ENCODE measurements around the gene FAM210A.
"Not testable (repeated sequence)": the region's sequence is repeated elsewhere in the genome, so short reads cannot be mapped to it uniquely, and the experiment has no call there.

Gene FAM210A

GRCh38 chr18:13710414-13710831 is 15.9 kb downstream of the FAM210A start:
- H3K27ac ChIP-seq (ENCODE audit: low read depth, low read length), result no peak overlapping the region
- no peak overlapping the region for H3K9ac ChIP-seq (ENCODE audit: low read depth in 1 of 2, low read length in 2 of 2)
- no peaks in the 10 kb centered on the region for H3K4me1 ChIP-seq (ENCODE audit: control insufficient read depth in 1 of 2, insufficient read depth in 2 of 2, low read length in 2 of 2)

GRCh38 chr18:13703899-13704298 is 22.5 kb downstream of the FAM210A start:
- Histone ChIP-seq H3K4me1 (ENCODE audit: control insufficient read depth in 1 of 2, insufficient read depth in 2 of 2, low read length in 2 of 2) (no peaks in the 10 kb centered on the region), H3K4me3 (ENCODE audit: low read depth in 1 of 2, low read length in 2 of 2) (no peak overlapping the region), H3K27me3 (ENCODE audit: control insufficient read depth in 1 of 2, insufficient read depth in 2 of 2, low read length in 2 of 2) (no peaks in the 10 kb centered on the region), H3K36me3 (ENCODE audit: control insufficient read depth in 1 of 2, insufficient read depth in 2 of 2, low read length in 2 of 2) (peaks cover 0 to 3% of the 10 kb centered on the region in 2 donors), H3K9me3 (ENCODE audit: control insufficient read depth in 1 of 2, low read length in 2 of 2) (peaks cover 19 to 45% of the 10 kb centered on the region in 2 donors), H3K9ac (ENCODE audit: low read depth in 1 of 2, low read length in 2 of 2) (no peak overlapping the region), H3K27ac (ENCODE audit: low read depth, low read length) (no peak overlapping the region)

More at GRCh38 chr18:13710414-13710831, 15.9 kb downstream of the FAM210A start:
- Histone ChIP-seq H3K27me3 (ENCODE audit: control insufficient read depth in 1 of 2, insufficient read depth in 2 of 2, low read length in 2 of 2) (no peaks in the 10 kb centered on the region), H3K4me3 (ENCODE audit: low read depth in 1 of 2, low read length in 2 of 2) (no peak overlapping the region), H3K36me3 (ENCODE audit: control insufficient read depth in 1 of 2, insufficient read depth in 2 of 2, low read length in 2 of 2) (no peaks in the 10 kb centered on the region), H3K9me3 (ENCODE audit: control insufficient read depth in 1 of 2, low read length in 2 of 2) (no peaks in the 10 kb centered on the region)

GRCh38 chr18:13700153-13700552 is 26.2 kb downstream of the FAM210A start:
- no peak overlapping the region for H3K27ac ChIP-seq (ENCODE audit: low read depth, low read length)
- H3K36me3 ChIP-seq (ENCODE audit: control insufficient read depth in 1 of 2, insufficient read depth in 2 of 2, low read length in 2 of 2), result peaks cover 0 to 3% of the 10 kb centered on the region in 2 donors
- H3K4me3 ChIP-seq (ENCODE audit: low read depth in 1 of 2, low read length in 2 of 2), result no peak overlapping the region
- peaks cover 19 to 45% of the 10 kb centered on the region in 2 donors for H3K9me3 ChIP-seq (ENCODE audit: control insufficient read depth in 1 of 2, low read length in 2 of 2)
- no peaks in the 10 kb centered on the region for H3K4me1 ChIP-seq (ENCODE audit: control insufficient read depth in 1 of 2, insufficient read depth in 2 of 2, low read length in 2 of 2)
- no peaks in the 10 kb centered on the region for H3K27me3 ChIP-seq (ENCODE audit: control insufficient read depth in 1 of 2, insufficient read depth in 2 of 2, low read length in 2 of 2)
- H3K9ac ChIP-seq (ENCODE audit: low read depth in 1 of 2, low read length in 2 of 2), result no peak overlapping the region

GRCh38 chr18:13696961-13697360 is 29.4 kb downstream of the FAM210A start:
- H3K4me3 ChIP-seq (ENCODE audit: low read depth in 1 of 2, low read length in 2 of 2), result no peak overlapping the region
- H3K9me3 ChIP-seq (ENCODE audit: control insufficient read depth in 1 of 2, low read length in 2 of 2), result peaks cover 6 to 21% of the 10 kb centered on the region in 2 donors
- H3K27me3 ChIP-seq (ENCODE audit: control insufficient read depth in 1 of 2, insufficient read depth in 2 of 2, low read length in 2 of 2), result no peaks in the 10 kb centered on the region
- no peak overlapping the region for H3K27ac ChIP-seq (ENCODE audit: low read depth, low read length)
- no peaks in the 10 kb centered on the region for H3K4me1 ChIP-seq (ENCODE audit: control insufficient read depth in 1 of 2, insufficient read depth in 2 of 2, low read length in 2 of 2)
- H3K36me3 ChIP-seq (ENCODE audit: control insufficient read depth in 1 of 2, insufficient read depth in 2 of 2, low read length in 2 of 2), result peaks cover 0 to under 1% of the 10 kb centered on the region in 2 donors
- H3K9ac ChIP-seq (ENCODE audit: low read depth in 1 of 2, low read length in 2 of 2), result no peak overlapping the region

GRCh38 chr18:13695337-13695736 is 31.0 kb downstream of the FAM210A start:
- H3K27ac ChIP-seq (ENCODE audit: low read depth, low read length); H3K4me3 ChIP-seq (ENCODE audit: low read depth in 1 of 2, low read length in 2 of 2); H3K36me3 ChIP-seq (ENCODE audit: control insufficient read depth in 1 of 2, insufficient read depth in 2 of 2, low read length in 2 of 2); H3K9me3 ChIP-seq (ENCODE audit: control insufficient read depth in 1 of 2, low read length in 2 of 2); H3K27me3 ChIP-seq (ENCODE audit: control insufficient read depth in 1 of 2, insufficient read depth in 2 of 2, low read length in 2 of 2); H3K4me1 ChIP-seq (ENCODE audit: control insufficient read depth in 1 of 2, insufficient read depth in 2 of 2, low read length in 2 of 2); H3K9ac ChIP-seq (ENCODE audit: low read depth in 1 of 2, low read length in 2 of 2): not testable (repeated sequence)

GRCh38 chr18:13690060-13690459 is 36.3 kb downstream of the FAM210A start:
- not testable (repeated sequence) for H3K4me1 ChIP-seq (ENCODE audit: control insufficient read depth in 1 of 2, insufficient read depth in 2 of 2, low read length in 2 of 2); H3K9me3 ChIP-seq (ENCODE audit: control insufficient read depth in 1 of 2, low read length in 2 of 2); H3K4me3 ChIP-seq (ENCODE audit: low read depth in 1 of 2, low read length in 2 of 2); H3K27ac ChIP-seq (ENCODE audit: low read depth, low read length); H3K36me3 ChIP-seq (ENCODE audit: control insufficient read depth in 1 of 2, insufficient read depth in 2 of 2, low read length in 2 of 2); H3K27me3 ChIP-seq (ENCODE audit: control insufficient read depth in 1 of 2, insufficient read depth in 2 of 2, low read length in 2 of 2); H3K9ac ChIP-seq (ENCODE audit: low read depth in 1 of 2, low read length in 2 of 2)

- no peaks in the 10 kb centered on the region for H3K4me1 ChIP-seq (ENCODE audit: control insufficient read depth in 1 of 2, insufficient read depth in 2 of 2, low read length in 2 of 2)
- H3K4me3 ChIP-seq (ENCODE audit: low read depth in 1 of 2, low read length in 2 of 2), result no peak overlapping the region
- peaks cover 0 to 6% of the 10 kb centered on the region in 2 donors for H3K36me3 ChIP-seq (ENCODE audit: control insufficient read depth in 1 of 2, insufficient read depth in 2 of 2, low read length in 2 of 2)
- no peak overlapping the region for H3K9ac ChIP-seq (ENCODE audit: low read depth in 1 of 2, low read length in 2 of 2)
- H3K27me3 ChIP-seq (ENCODE audit: control insufficient read depth in 1 of 2, insufficient read depth in 2 of 2, low read length in 2 of 2), result no peaks in the 10 kb centered on the region
- H3K27ac ChIP-seq (ENCODE audit: low read depth, low read length), result no peak overlapping the region
- no peaks in the 10 kb centered on the region for H3K9me3 ChIP-seq (ENCODE audit: control insufficient read depth in 1 of 2, low read length in 2 of 2)
These were observed 37.9 kb downstream of the FAM210A start for GRCh38 chr18:13688191-13689136.

GRCh38 chr18:13684546-13684945 is 41.8 kb downstream of the FAM210A start:
- H3K9me3 ChIP-seq (ENCODE audit: control insufficient read depth in 1 of 2, low read length in 2 of 2), result no peaks in the 10 kb centered on the region
- no peak overlapping the region for H3K9ac ChIP-seq (ENCODE audit: low read depth in 1 of 2, low read length in 2 of 2)
- H3K36me3 ChIP-seq (ENCODE audit: control insufficient read depth in 1 of 2, insufficient read depth in 2 of 2, low read length in 2 of 2), result peaks cover 0 to 10% of the 10 kb centered on the region in 2 donors
- H3K4me3 ChIP-seq (ENCODE audit: low read depth in 1 of 2, low read length in 2 of 2), result no peak overlapping the region
- H3K27me3 ChIP-seq (ENCODE audit: control insufficient read depth in 1 of 2, insufficient read depth in 2 of 2, low read length in 2 of 2), result no peaks in the 10 kb centered on the region
- H3K4me1 ChIP-seq (ENCODE audit: control insufficient read depth in 1 of 2, insufficient read depth in 2 of 2, low read length in 2 of 2), result no peaks in the 10 kb centered on the region
- no peak overlapping the region for H3K27ac ChIP-seq (ENCODE audit: low read depth, low read length)

GRCh38 chr18:13681701-13682100 is 44.7 kb downstream of the FAM210A start:
- Histone ChIP-seq H3K36me3 (ENCODE audit: control insufficient read depth in 1 of 2, insufficient read depth in 2 of 2, low read length in 2 of 2) (peaks cover 0 to 4% of the 10 kb centered on the region in 2 donors), H3K4me1 (ENCODE audit: control insufficient read depth in 1 of 2, insufficient read depth in 2 of 2, low read length in 2 of 2) (no peaks in the 10 kb centered on the region), H3K27ac (ENCODE audit: low read depth, low read length) (no peak overlapping the region), H3K27me3 (ENCODE audit: control insufficient read depth in 1 of 2, insufficient read depth in 2 of 2, low read length in 2 of 2) (no peaks in the 10 kb centered on the region), H3K9ac (ENCODE audit: low read depth in 1 of 2, low read length in 2 of 2) (no peak overlapping the region), H3K4me3 (ENCODE audit: low read depth in 1 of 2, low read length in 2 of 2) (no peak overlapping the region), H3K9me3 (ENCODE audit: control insufficient read depth in 1 of 2, low read length in 2 of 2) (no peaks in the 10 kb centered on the region)

- peaks cover 0 to 4% of the 10 kb centered on the region in 2 donors for H3K36me3 ChIP-seq (ENCODE audit: control insufficient read depth in 1 of 2, insufficient read depth in 2 of 2, low read length in 2 of 2)
- no peak overlapping the region for H3K4me3 ChIP-seq (ENCODE audit: low read depth in 1 of 2, low read length in 2 of 2)
- no peak overlapping the region for H3K27ac ChIP-seq (ENCODE audit: low read depth, low read length)
- no peak overlapping the region for H3K9ac ChIP-seq (ENCODE audit: low read depth in 1 of 2, low read length in 2 of 2)
- no peaks in the 10 kb centered on the region for H3K4me1 ChIP-seq (ENCODE audit: control insufficient read depth in 1 of 2, insufficient read depth in 2 of 2, low read length in 2 of 2)
- no peaks in the 10 kb centered on the region for H3K27me3 ChIP-seq (ENCODE audit: control insufficient read depth in 1 of 2, insufficient read depth in 2 of 2, low read length in 2 of 2)
- no peaks in the 10 kb centered on the region for H3K9me3 ChIP-seq (ENCODE audit: control insufficient read depth in 1 of 2, low read length in 2 of 2)
These were observed 45.7 kb downstream of the FAM210A start for GRCh38 chr18:13680612-13681011.

Data from duodenal mucosa (tissue), 2 donors.